Psoas muscle (tissue), 8 donors: ENCODE results near the gene YBEY. TPM values are rescaled to one million over a fixed set of nuclear protein-coding genes. Genes with fewer than 3 reads are reported as not detected.

ENCODE experiments used
- ATAC-seq, 4 donors: fragments of 200-7000 bp; cut with Tn5 transposase; one replicate each; pipeline ENCODE4 v1.9.1; 2020; ENCODE audit warnings: moderate library complexity in 3 of 4, mild to moderate bottlenecking in 2 of 4
- DNase-seq, 2 donors: peaks; one replicate each; pipeline ENCODE4 v3.0.0-alpha.2; 2020
- H3K27ac ChIP-seq: fragments of 200-600 bp; one replicate; pipeline ENCODE4 v1.8.0; 2022
- H3K27me3 ChIP-seq, 3 donors: fragments of 200-600 bp in 1 of 3; one replicate each; pipeline versions ENCODE4 v1.6.1 to v1.8.0; 2013 to 2022; ENCODE audit warnings: low read length in 2 of 3, mild to moderate bottlenecking in 2 of 3, moderate library complexity in 1 of 3; ENCODE audit not compliant: insufficient read depth in 3 of 3
- H3K36me3 ChIP-seq, 2 donors: fragments of 200-600 bp in 1 of 2; one replicate each; pipeline versions ENCODE4 v1.6.1 to v1.8.0; 2013 to 2022; ENCODE audit warnings: low read depth in 1 of 2, mild to moderate bottlenecking in 1 of 2, moderate library complexity in 1 of 2; ENCODE audit not compliant: insufficient read depth in 1 of 2
- H3K4me1 ChIP-seq: fragments of 200-600 bp; one replicate; pipeline ENCODE4 v1.8.0; 2022
- H3K4me3 ChIP-seq: fragments of 200-600 bp; one replicate; pipeline ENCODE4 v1.8.0; 2022; ENCODE audit warnings: mild to moderate bottlenecking
- H3K9me3 ChIP-seq: fragments of 200-600 bp; one replicate; pipeline ENCODE4 v1.8.0; 2022
- CTCF ChIP-seq: fragments of 200-600 bp; IDR thresholded peaks from one replicate; pipeline ENCODE4 v1.8.0; 2022; ENCODE audit warnings: antibody characterized with exemption
- WGBS, 3 donors: extraction: QIAGEN DNeasy Blood & Tissue Kit; methylation state at CpG; one replicate each; pipeline versions ENCODE4 v1.1.6 to v1.1.7; 2013; 5-methylcytosine and 5-hydroxymethylcytosine counted together
- intact Hi-C, 2 donors: fragments of 100-400 bp; cut with DNase I; formaldehyde crosslinking; loops; one replicate each; pipeline versions ENCODE4 v1.11.0 to v1.14.2; 2022
- polyA plus RNA-seq, 3 donors: library from polyadenylated mRNA; stranded (reverse); fragments of 200-250 nt; gene quantifications; one replicate each; pipeline ENCODE4 v1.2.3, GENCODE V29; 2013
- total RNA-seq, 4 donors: library from RNA; stranded (reverse); fragmentation: NEBNext Ultra II Directional in 2 of 4; extraction: Animal tissue kit (Norgen Biotek cat#: 25700) in 2 of 4; gene quantifications; one replicate each; pipeline versions ENCODE4 v1.2.1 to v1.2.4, GENCODE V29; 2021 to 2023
- donor health status: healthy with polysubstance abuse.
- donor health status: DM: no; HTN: no; CAD: no; lungs with moderate emphysema.
- donor health status: Bipolar disorder and iron deficiency.
- donor health status: healthy.
- donor health status: DM: yes; HTN: yes; CAD: no.
- donor health status: DM: no; HTN: no; CAD: no.
- donor health status: DM: no; HTN: no; CAD: no.
- donor health status: DM: yes; HTN: yes; CAD: no.

YBEY gene
- total and polyA plus RNA-seq, 7 donors = 4.7 to 18.2 (median 11.0) TPM

DNA sequence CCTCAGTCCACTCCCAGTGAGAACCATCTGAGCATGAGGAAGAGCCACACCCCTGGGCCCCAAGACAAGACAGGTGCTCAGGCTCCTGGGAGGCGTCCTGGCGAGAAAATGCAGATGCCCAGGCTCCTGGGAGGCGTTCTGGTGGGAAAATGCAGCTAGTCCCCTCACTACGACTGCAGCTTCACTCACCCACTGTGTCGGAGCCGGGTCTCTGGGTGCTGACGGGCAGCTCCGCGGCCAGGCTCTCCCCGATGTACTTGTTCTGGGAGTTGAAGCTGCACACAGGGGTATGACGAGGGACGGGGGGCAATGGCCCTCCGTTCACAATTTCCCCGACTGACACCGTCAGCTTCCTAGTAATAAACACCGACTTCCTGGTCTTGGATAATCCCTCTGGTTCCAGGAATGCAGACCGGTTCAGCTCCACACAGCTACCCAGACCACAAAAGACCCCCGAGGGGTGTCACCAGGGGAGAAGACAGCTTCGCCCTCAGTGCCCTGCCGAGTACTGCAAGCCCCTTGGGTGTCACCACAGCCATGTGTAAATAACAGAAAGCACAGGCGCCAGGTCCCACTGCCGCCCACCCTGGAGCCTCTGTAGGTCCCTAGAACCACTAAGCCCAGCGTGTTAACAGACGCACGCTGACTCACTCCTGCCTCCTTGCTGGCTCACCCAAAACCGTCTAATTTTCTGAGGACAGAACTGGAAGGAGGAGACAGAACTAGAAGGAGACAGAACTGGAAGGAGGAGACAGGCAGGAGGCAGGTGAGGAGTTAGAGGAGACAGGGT lies 20.2 kb upstream of the YBEY start:
- no peaks in the 10 kb centered on the region for H3K4me1 ChIP-seq
- ATAC-seq (peak in 2 of 4 donors; percentile 6 to 7), DNase-seq (no peak)
- WGBS, 3 donors = 86 to 89% (median 87%) methylated on average over 26 of the region's 26 CpGs
- no peaks in the 10 kb centered on the region for H3K27me3 ChIP-seq
- no peak for TF ChIP-seq CTCF
- H3K36me3 ChIP-seq = peaks cover 19 to 97% of the 10 kb centered on the region in 2 donors
- H3K9me3 ChIP-seq = no peaks in the 10 kb centered on the region
- no peak overlapping the region for H3K4me3 ChIP-seq
- no peak overlapping the region for H3K27ac ChIP-seq
- intact Hi-C loops = no loop called here

DNA sequence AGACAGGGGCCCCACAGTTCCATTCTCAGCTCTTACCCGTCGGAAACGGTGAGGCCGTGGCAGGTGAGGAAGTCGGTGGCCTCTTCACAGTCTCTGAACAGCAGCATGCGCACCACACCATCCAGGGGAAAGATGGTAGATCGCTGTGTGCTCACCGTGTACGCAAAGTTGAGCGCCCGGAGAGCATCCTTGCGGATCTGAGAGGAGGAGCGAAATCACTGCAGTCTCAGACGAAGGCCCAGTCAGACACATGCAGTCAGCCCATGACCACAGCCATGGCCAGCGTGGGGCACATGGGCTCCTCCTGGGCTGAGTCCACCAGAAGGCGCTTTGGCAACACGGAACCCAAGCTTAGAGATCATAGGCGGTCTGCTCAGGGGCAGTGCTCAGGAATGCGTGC lies 19.2 kb upstream of the YBEY start:
- DNase-seq = no peak
- Histone ChIP-seq H3K4me1 (no peaks in the 10 kb centered on the region), H3K27ac (no peak overlapping the region), H3K36me3 (peaks cover 20 to 99% of the 10 kb centered on the region in 2 donors), H3K27me3 (no peaks in the 10 kb centered on the region), H3K4me3 (no peak overlapping the region), H3K9me3 (no peaks in the 10 kb centered on the region)
- TF ChIP-seq CTCF = no peak
- WGBS, 3 donors = 89 to 92% (median 91%) methylated on average over 19 of the region's 19 CpGs
- no peak for ATAC-seq
- intact Hi-C loops = no loop called here

- 88 to 91% (median 91%) methylated on average over 13 of the region's 13 CpGs for WGBS, 3 donors
- no peaks in the 10 kb centered on the region for H3K27me3 ChIP-seq
- no peak for TF ChIP-seq CTCF
- no peaks in the 10 kb centered on the region for H3K9me3 ChIP-seq
- H3K27ac ChIP-seq = no peak overlapping the region
- intact Hi-C loops = no loop called here
- ATAC-seq (no peak), DNase-seq (no peak)
- H3K36me3 ChIP-seq = peaks cover 27 to 100% of the 10 kb centered on the region in 2 donors
- H3K4me3 ChIP-seq = no peak overlapping the region
- no peaks in the 10 kb centered on the region for H3K4me1 ChIP-seq
These were observed 17.8 kb upstream of the YBEY start for GRCh38 chr21:46268371-46268770.

DNA sequence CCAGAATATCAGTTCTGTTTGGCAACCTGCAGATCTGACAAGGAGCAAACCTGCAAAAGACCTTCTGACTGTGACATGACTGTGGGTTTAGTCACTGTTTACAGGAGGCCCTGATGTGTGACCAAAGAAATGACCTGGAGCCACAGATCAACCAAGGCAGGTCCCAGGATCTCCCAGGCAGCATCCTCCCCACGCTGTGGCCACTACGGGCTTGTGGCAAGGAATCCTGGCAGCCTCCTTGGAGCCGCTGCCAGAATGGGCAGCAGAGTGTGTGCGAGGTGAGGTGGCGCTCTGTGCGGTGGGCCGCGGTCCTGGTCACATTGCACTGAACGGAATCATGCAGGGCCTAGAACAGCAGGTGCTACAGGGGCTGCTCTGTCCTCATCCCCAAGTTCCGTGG lies 16.7 kb upstream of the YBEY start:
- TF ChIP-seq CTCF = no peak
- no peak for DNase-seq
- H3K4me3 ChIP-seq = no peak overlapping the region
- no peaks in the 10 kb centered on the region for H3K9me3 ChIP-seq
- no peaks in the 10 kb centered on the region for H3K27me3 ChIP-seq
- intact Hi-C loops = no loop called here
- no peak overlapping the region for H3K27ac ChIP-seq
- WGBS, 3 donors = 91 to 95% (median 94%) methylated on average over 10 of the region's 10 CpGs
- H3K4me1 ChIP-seq = no peaks in the 10 kb centered on the region
- no peak for ATAC-seq
- H3K36me3 ChIP-seq = peaks cover 27 to 100% of the 10 kb centered on the region in 2 donors
